ENCODE data around the gene ZFAND3. TPM values are rescaled to one million over a fixed set of nuclear protein-coding genes. Genes with fewer than 3 reads are reported as not detected.

The ZFAND3 gene
- polyA plus RNA-seq, 2 of the 4 experiments (the other 2 are of a cell fraction), result 12.0 to 50.0 TPM

- ATAC-seq (no peak), DNase-seq (ENCODE audit: low read depth in 1 of 2, low spot score in 1 of 2) (no peak), FAIRE-seq (no peak)
- WGBS (ENCODE audit: missing lambda C conversion rate), result 94% methylated on average over 14 of the region's 14 CpGs
- TF ChIP-seq MYC (IDR thresholded peaks at IDR 0.05; ENCODE audit: borderline replicate concordance, low read length) (no peak), ZC3H11A (IDR thresholded peaks at IDR 0.05) (no peak), HOXB5 (CRISPR knock-in tag; IDR thresholded peaks at IDR 0.05) (no peak)
- ChIA-PET POLR2A (no interaction called here), CTCF (no interaction called here)
- H3K4me3 ChIP-seq, result no peak overlapping the region
- H3K4me1 ChIP-seq, result no peaks in the 10 kb centered on the region
- no peaks in the 10 kb centered on the region for H3K9me3 ChIP-seq
- no peak overlapping the region for H3K27ac ChIP-seq
- H3K4me2 ChIP-seq, result no peak overlapping the region
Observed at GRCh38 chr6:38188677-38189335, 369.3 kb downstream of the ZFAND3 start.

- CTCF ChIA-PET, result interaction anchor here (0.6 kb wide), 1 partner anchor 135 kb away, joined by 3 read pairs; no protein-coding TSS in a partner anchor
- no peak overlapping the region for H3K4me3 ChIP-seq
- ATAC-seq (no peak), FAIRE-seq (no peak), DNase-seq (ENCODE audit: low read depth in 1 of 2, low spot score in 1 of 2) (no peak)
- TF ChIP-seq HES2 (IDR thresholded peaks at IDR 0.05), result no peak
- no peak for TF ChIP-seq HOXB5 (CRISPR knock-in tag; IDR thresholded peaks at IDR 0.05)
- TF ChIP-seq RNF2 (IDR thresholded peaks at IDR 0.05; ENCODE audit: borderline replicate concordance, low read depth), result no peak
- no peak for TF ChIP-seq FOSL2 (IDR thresholded peaks at IDR 0.05)
- no peak for TF ChIP-seq FOSL2 (CRISPR knock-in tag; IDR thresholded peaks at IDR 0.05)
- TF ChIP-seq SREBF2 (IDR thresholded peaks at IDR 0.05), result no peak
- no peak for TF ChIP-seq ATOH8 (CRISPR knock-in tag; IDR thresholded peaks at IDR 0.05; ENCODE audit: low read depth)
- TF ChIP-seq ZNF302 (CRISPR knock-in tag; IDR thresholded peaks at IDR 0.05), result no peak
- TF ChIP-seq CHD4 (IDR thresholded peaks at IDR 0.05; ENCODE audit: borderline replicate concordance), result no peak
- TF ChIP-seq TP53 (CRISPR knock-in tag; IDR thresholded peaks at IDR 0.05), result no peak
- no peak for TF ChIP-seq BHLHE40 (IDR thresholded peaks at IDR 0.05; ENCODE audit: low read depth, low read length)
- no peak for TF ChIP-seq ZFP36 (IDR thresholded peaks at IDR 0.05; ENCODE audit: borderline replicate concordance, partially characterized antibody)
- TF ChIP-seq USF2 (IDR thresholded peaks at IDR 0.05), result no peak
- TF ChIP-seq MAFK (IDR thresholded peaks at IDR 0.05; ENCODE audit: partially characterized antibody), result no peak
- no peak overlapping the region for H3K4me2 ChIP-seq
- no peaks in the 10 kb centered on the region for H3K4me1 ChIP-seq
- no peaks in the 10 kb centered on the region for H3K9me3 ChIP-seq
- POLR2A ChIA-PET, result no interaction called here
- 81% methylated on average over 9 of the region's 9 CpGs for WGBS (ENCODE audit: missing lambda C conversion rate)
- H3K27ac ChIP-seq, result no peak overlapping the region
Observed at GRCh38 chr6:38191418-38191817, 371.9 kb downstream of the ZFAND3 start.

- Histone ChIP-seq H3K4me2 (no peak overlapping the region), H3K4me1 (no peaks in the 10 kb centered on the region), H3K27ac (no peak overlapping the region), H3K9me3 (no peaks in the 10 kb centered on the region), H3K4me3 (no peak overlapping the region)
- FAIRE-seq (no peak), ATAC-seq (no peak), DNase-seq (ENCODE audit: low read depth in 1 of 2, low spot score in 1 of 2) (no peak)
- TF ChIP-seq CBX8 (IDR thresholded peaks at IDR 0.05) (no peak), ZFP36 (IDR thresholded peaks at IDR 0.05; ENCODE audit: borderline replicate concordance, partially characterized antibody) (no peak), NPAS2 (CRISPR knock-in tag; IDR thresholded peaks at IDR 0.05; ENCODE audit: borderline replicate concordance) (no peak), NFE2L2 (conservative IDR thresholded peaks at IDR 0.05; ENCODE audit: low read length) (no peak), JUNB (IDR thresholded peaks at IDR 0.05) (no peak), CEBPB (IDR thresholded peaks at IDR 0.05) (no peak), HES2 (IDR thresholded peaks at IDR 0.05) (no peak), BHLHE40 (IDR thresholded peaks at IDR 0.05; ENCODE audit: low read depth, low read length) (no peak), CHD2 (IDR thresholded peaks at IDR 0.05; ENCODE audit: low read length, partially characterized antibody) (no peak), HEYL (CRISPR knock-in tag; IDR thresholded peaks at IDR 0.05) (no peak), BCL3 (IDR thresholded peaks at IDR 0.05) (no peak), KDM5A (IDR thresholded peaks at IDR 0.05) (no peak), MYC (IDR thresholded peaks at IDR 0.05; ENCODE audit: borderline replicate concordance, low read length) (no peak), ZSCAN20 (CRISPR knock-in tag; IDR thresholded peaks at IDR 0.05) (no peak), KDM1A (IDR thresholded peaks at IDR 0.05; ENCODE audit: low read depth) (no peak), CBX2 (IDR thresholded peaks at IDR 0.05; ENCODE audit: borderline replicate concordance, low read depth) (no peak), FOSL2 (IDR thresholded peaks at IDR 0.05) (no peak), FOSL2 (CRISPR knock-in tag; IDR thresholded peaks at IDR 0.05) (no peak), SMC3 (IDR thresholded peaks at IDR 0.05) (no peak), PHF8 (IDR thresholded peaks at IDR 0.05; ENCODE audit: borderline replicate concordance, low read depth) (no peak)
- WGBS (ENCODE audit: missing lambda C conversion rate), result 69% methylated on average over 9 of the region's 9 CpGs
- ChIA-PET POLR2A (no interaction called here), CTCF (interaction anchor here (0.6 kb wide), 1 partner anchor 134 kb away, joined by 3 read pairs; no protein-coding TSS in a partner anchor)
Observed at GRCh38 chr6:38192011-38192410, 372.5 kb downstream of the ZFAND3 start.

All from A549 (cell line).